Measurements from ENCODE around the gene TMEM121. TPM values are rescaled to one million over a fixed set of nuclear protein-coding genes. Genes with fewer than 3 reads are reported as not detected.
"Not testable (repeated sequence)": the region's sequence is repeated elsewhere in the genome, so short reads cannot be mapped to it uniquely, and the experiment has no call there.

TMEM121 gene
- total and polyA plus RNA-seq, 2 donors, result 2.1 to 2.8 TPM

- DNase-seq (ENCODE audit: low read depth in 6 of 9, low spot score in 9 of 9), result no peak
- Histone ChIP-seq H3K9me3 (ENCODE audit: control insufficient read depth in 2 of 2, insufficient read depth in 1 of 2, low read length in 1 of 2) (no peaks in the 10 kb centered on the region), H3K4me1 (ENCODE audit: control insufficient read depth in 2 of 2, insufficient read depth in 2 of 2, low read length in 2 of 2) (no peaks in the 10 kb centered on the region), H3K4me3 (ENCODE audit: low read length in 2 of 2) (no peak overlapping the region), H3K36me3 (ENCODE audit: control insufficient read depth in 2 of 2, insufficient read depth in 2 of 2, low read length in 1 of 2) (no peaks in the 10 kb centered on the region), H3K27me3 (ENCODE audit: control insufficient read depth in 2 of 2, insufficient read depth in 1 of 2, low read length in 1 of 2) (no peaks in the 10 kb centered on the region), H3K27ac (ENCODE audit: low read depth in 1 of 2, low read length in 1 of 2) (no peak overlapping the region)
- 98% methylated on average over 38 of the region's 38 CpGs for WGBS
Measured at GRCh38 chr14:105547741-105548169, 21.4 kb downstream of the TMEM121 start.

- H3K27me3 ChIP-seq (ENCODE audit: control insufficient read depth in 2 of 2, insufficient read depth in 1 of 2, low read length in 1 of 2), result no peaks in the 10 kb centered on the region
- no peak overlapping the region for H3K4me3 ChIP-seq (ENCODE audit: low read length in 2 of 2)
- 94% methylated on average over 23 of the region's 23 CpGs for WGBS
- no peak overlapping the region for H3K27ac ChIP-seq (ENCODE audit: low read depth in 1 of 2, low read length in 1 of 2)
- H3K4me1 ChIP-seq (ENCODE audit: control insufficient read depth in 2 of 2, insufficient read depth in 2 of 2, low read length in 2 of 2), result no peaks in the 10 kb centered on the region
- DNase-seq (ENCODE audit: low read depth in 6 of 9, low spot score in 9 of 9), result no peak
- H3K9me3 ChIP-seq (ENCODE audit: control insufficient read depth in 2 of 2, insufficient read depth in 1 of 2, low read length in 1 of 2), result no peaks in the 10 kb centered on the region
- no peaks in the 10 kb centered on the region for H3K36me3 ChIP-seq (ENCODE audit: control insufficient read depth in 2 of 2, insufficient read depth in 2 of 2, low read length in 1 of 2)
Measured at GRCh38 chr14:105549481-105549880, 23.1 kb downstream of the TMEM121 start.

GRCh38 chr14:105554022-105554421 is 27.6 kb downstream of the TMEM121 start:
- Histone ChIP-seq H3K27ac (ENCODE audit: low read depth in 1 of 2, low read length in 1 of 2) (no peak overlapping the region), H3K36me3 (ENCODE audit: control insufficient read depth in 2 of 2, insufficient read depth in 2 of 2, low read length in 1 of 2) (no peaks in the 10 kb centered on the region), H3K9me3 (ENCODE audit: control insufficient read depth in 2 of 2, insufficient read depth in 1 of 2, low read length in 1 of 2) (no peaks in the 10 kb centered on the region), H3K4me1 (ENCODE audit: control insufficient read depth in 2 of 2, insufficient read depth in 2 of 2, low read length in 2 of 2) (no peaks in the 10 kb centered on the region), H3K27me3 (ENCODE audit: control insufficient read depth in 2 of 2, insufficient read depth in 1 of 2, low read length in 1 of 2) (no peaks in the 10 kb centered on the region), H3K4me3 (ENCODE audit: low read length in 2 of 2) (no peak overlapping the region)
- 60% methylated on average over 6 of the region's 6 CpGs for WGBS
- peak in 1 of 9 donors; percentile 33 for DNase-seq (ENCODE audit: low read depth in 6 of 9, low spot score in 9 of 9)

GRCh38 chr14:105554523-105554922 is 28.1 kb downstream of the TMEM121 start:
- Histone ChIP-seq H3K4me3 (ENCODE audit: low read length in 2 of 2) (no peak overlapping the region), H3K4me1 (ENCODE audit: control insufficient read depth in 2 of 2, insufficient read depth in 2 of 2, low read length in 2 of 2) (no peaks in the 10 kb centered on the region), H3K27me3 (ENCODE audit: control insufficient read depth in 2 of 2, insufficient read depth in 1 of 2, low read length in 1 of 2) (no peaks in the 10 kb centered on the region), H3K36me3 (ENCODE audit: control insufficient read depth in 2 of 2, insufficient read depth in 2 of 2, low read length in 1 of 2) (no peaks in the 10 kb centered on the region), H3K9me3 (ENCODE audit: control insufficient read depth in 2 of 2, insufficient read depth in 1 of 2, low read length in 1 of 2) (no peaks in the 10 kb centered on the region), H3K27ac (ENCODE audit: low read depth in 1 of 2, low read length in 1 of 2) (no peak overlapping the region)
- no peak for DNase-seq (ENCODE audit: low read depth in 6 of 9, low spot score in 9 of 9)
- 95% methylated on average over 5 of the region's 5 CpGs for WGBS

GRCh38 chr14:105557671-105558070 is 31.3 kb downstream of the TMEM121 start:
- H3K27ac ChIP-seq (ENCODE audit: low read depth in 1 of 2, low read length in 1 of 2); H3K4me1 ChIP-seq (ENCODE audit: control insufficient read depth in 2 of 2, insufficient read depth in 2 of 2, low read length in 2 of 2); H3K27me3 ChIP-seq (ENCODE audit: control insufficient read depth in 2 of 2, insufficient read depth in 1 of 2, low read length in 1 of 2); DNase-seq (ENCODE audit: low read depth in 6 of 9, low spot score in 9 of 9); H3K36me3 ChIP-seq (ENCODE audit: control insufficient read depth in 2 of 2, insufficient read depth in 2 of 2, low read length in 1 of 2); H3K9me3 ChIP-seq (ENCODE audit: control insufficient read depth in 2 of 2, insufficient read depth in 1 of 2, low read length in 1 of 2); H3K4me3 ChIP-seq (ENCODE audit: low read length in 2 of 2): not testable (repeated sequence)
- WGBS, result 96% methylated on average over 19 of the region's 19 CpGs

- H3K36me3 ChIP-seq (ENCODE audit: control insufficient read depth in 2 of 2, insufficient read depth in 2 of 2, low read length in 1 of 2); H3K4me3 ChIP-seq (ENCODE audit: low read length in 2 of 2): not testable (repeated sequence)
Measured at GRCh38 chr14:105558449-105559154, 32.2 kb downstream of the TMEM121 start.

GRCh38 chr14:105559384-105560047 is 33.1 kb downstream of the TMEM121 start:
- H3K9me3 ChIP-seq (ENCODE audit: control insufficient read depth in 2 of 2, insufficient read depth in 1 of 2, low read length in 1 of 2); H3K27me3 ChIP-seq (ENCODE audit: control insufficient read depth in 2 of 2, insufficient read depth in 1 of 2, low read length in 1 of 2); DNase-seq (ENCODE audit: low read depth in 6 of 9, low spot score in 9 of 9); H3K4me3 ChIP-seq (ENCODE audit: low read length in 2 of 2); H3K4me1 ChIP-seq (ENCODE audit: control insufficient read depth in 2 of 2, insufficient read depth in 2 of 2, low read length in 2 of 2); H3K36me3 ChIP-seq (ENCODE audit: control insufficient read depth in 2 of 2, insufficient read depth in 2 of 2, low read length in 1 of 2); H3K27ac ChIP-seq (ENCODE audit: low read depth in 1 of 2, low read length in 1 of 2): not testable (repeated sequence)
- WGBS, result 21% methylated on average over 28 of the region's 49 CpGs

More at GRCh38 chr14:105558449-105559154, 32.2 kb downstream of the TMEM121 start:
- not testable (repeated sequence) for H3K9me3 ChIP-seq (ENCODE audit: control insufficient read depth in 2 of 2, insufficient read depth in 1 of 2, low read length in 1 of 2); H3K27me3 ChIP-seq (ENCODE audit: control insufficient read depth in 2 of 2, insufficient read depth in 1 of 2, low read length in 1 of 2); H3K4me1 ChIP-seq (ENCODE audit: control insufficient read depth in 2 of 2, insufficient read depth in 2 of 2, low read length in 2 of 2); DNase-seq (ENCODE audit: low read depth in 6 of 9, low spot score in 9 of 9); H3K27ac ChIP-seq (ENCODE audit: low read depth in 1 of 2, low read length in 1 of 2)
- WGBS, result 79% methylated on average over 19 of the region's 28 CpGs

GRCh38 chr14:105560048-105560669 is 33.8 kb downstream of the TMEM121 start:
- not testable (repeated sequence) for H3K9me3 ChIP-seq (ENCODE audit: control insufficient read depth in 2 of 2, insufficient read depth in 1 of 2, low read length in 1 of 2); DNase-seq (ENCODE audit: low read depth in 6 of 9, low spot score in 9 of 9); H3K4me1 ChIP-seq (ENCODE audit: control insufficient read depth in 2 of 2, insufficient read depth in 2 of 2, low read length in 2 of 2); H3K27ac ChIP-seq (ENCODE audit: low read depth in 1 of 2, low read length in 1 of 2); H3K27me3 ChIP-seq (ENCODE audit: control insufficient read depth in 2 of 2, insufficient read depth in 1 of 2, low read length in 1 of 2); H3K4me3 ChIP-seq (ENCODE audit: low read length in 2 of 2); H3K36me3 ChIP-seq (ENCODE audit: control insufficient read depth in 2 of 2, insufficient read depth in 2 of 2, low read length in 1 of 2)
- 55% methylated on average over 4 of the region's 27 CpGs for WGBS

GRCh38 chr14:105561345-105561744 is 35.0 kb downstream of the TMEM121 start:
- not testable (repeated sequence) for H3K27me3 ChIP-seq (ENCODE audit: control insufficient read depth in 2 of 2, insufficient read depth in 1 of 2, low read length in 1 of 2); H3K9me3 ChIP-seq (ENCODE audit: control insufficient read depth in 2 of 2, insufficient read depth in 1 of 2, low read length in 1 of 2); H3K4me3 ChIP-seq (ENCODE audit: low read length in 2 of 2); H3K4me1 ChIP-seq (ENCODE audit: control insufficient read depth in 2 of 2, insufficient read depth in 2 of 2, low read length in 2 of 2); DNase-seq (ENCODE audit: low read depth in 6 of 9, low spot score in 9 of 9); H3K36me3 ChIP-seq (ENCODE audit: control insufficient read depth in 2 of 2, insufficient read depth in 2 of 2, low read length in 1 of 2); H3K27ac ChIP-seq (ENCODE audit: low read depth in 1 of 2, low read length in 1 of 2)
- WGBS, result 88% methylated on average over 8 of the region's 14 CpGs

Data from thymus (tissue), 11 donors.